Ovary (tissue), 9 donors: ENCODE measurements around the gene SLC25A28. TPM values are rescaled to one million over a fixed set of nuclear protein-coding genes. Genes with fewer than 3 reads are reported as not detected.

Experiments
- DNase-seq, 5 donors: peaks; one replicate each; pipeline ENCODE4 v3.0.0-alpha.2; 2019 to 2020
- H3K27ac ChIP-seq, 2 donors: fragments of 200-600 bp; one replicate each; pipeline versions ENCODE4 v1.5.1 to v1.8.0; 2019 to 2022
- H3K27me3 ChIP-seq: fragments of 200-600 bp; one replicate; pipeline ENCODE4 v1.8.0; 2022
- H3K36me3 ChIP-seq: fragments of 200-600 bp; sonication (generic); one replicate; pipeline ENCODE4 v1.5.1; 2019
- H3K4me1 ChIP-seq: one replicate; pipeline ENCODE4 v1.8.1; 2013; ENCODE audit warnings: mild to moderate bottlenecking, moderate library complexity; ENCODE audit not compliant: insufficient read depth
- H3K4me3 ChIP-seq: fragments of 200-600 bp; sonication (generic); one replicate; pipeline ENCODE4 v1.5.1; 2017
- H3K9me3 ChIP-seq, 2 donors: fragments of 200-600 bp in 1 of 2; sonication (generic) in 1 of 2; one replicate each; pipeline versions ENCODE4 v1.5.1 to v1.8.1; 2013 to 2019; ENCODE audit warnings: mild to moderate bottlenecking in 1 of 2, moderate library complexity in 1 of 2
- EP300 ChIP-seq: sonication (generic); formaldehyde crosslinking; IDR thresholded peaks from one replicate; pipeline ENCODE4 v1.6.1; 2017; ENCODE audit warnings: antibody characterized with exemption
- POLR2A ChIP-seq: fragments of 450-650 bp; IDR thresholded peaks from one replicate; pipeline ENCODE4 v1.6.1; 2017; ENCODE audit warnings: antibody characterized with exemption, mild to moderate bottlenecking, moderate library complexity
- WGBS, 3 donors: extraction: QIAGEN DNeasy Blood & Tissue Kit in 1 of 3; methylation state at CpG; one replicate each; pipeline versions ENCODE4 v1.1.5 to v1.1.7; 2013 to 2017; 5-methylcytosine and 5-hydroxymethylcytosine counted together
- intact Hi-C, 4 donors: fragments of 100-400 bp; cut with DNase I; formaldehyde crosslinking; loops; one replicate each; pipeline versions ENCODE4 v1.11.0 to v1.15.1; 2022 to 2023
- polyA plus RNA-seq, 2 donors: library from polyadenylated mRNA; stranded (reverse); fragments of 200-250 nt in 1 of 2; fragments of 350-450 nt in 1 of 2; fragmentation: Illumina TruSeq in 1 of 2; extraction: RNeasy Lipid Tissue Mini Kit (QIAGEN cat#74804) in 1 of 2; gene quantifications; one replicate each; pipeline ENCODE4 v1.2.3, GENCODE V29; 2013 to 2014
- total RNA-seq, 7 donors: library from RNA; depleted of rRNA in 2 of 7; stranded (reverse); fragments of >200 nt in 2 of 7; fragmentation: NEBNext Ultra II Directional in 3 of 7; extraction: Animal tissue kit (Norgen Biotek cat#: 25700) in 3 of 7; gene quantifications; one replicate each; pipeline versions ENCODE4 v1.1.0 to v1.2.4, GENCODE V29; 2016 to 2023
- TF ChIP-seq, protein P1 (sequence below), 3 donors: fragments of 450-650 bp in 2 of 3; fragments of 200-600 bp in 1 of 3; IDR thresholded peaks; one replicate each; pipeline versions ENCODE4 v1.5.1 to v1.8.0; 2016 to 2022; ENCODE audit warnings: antibody characterized with exemption in 3 of 3, mild to moderate bottlenecking in 1 of 3
- donor health status: DM: no; HTN: no; CAD: no; lungs with moderate emphysema.
- donor health status: DM: no; HTN: no; CAD: no.
- donor health status: Bipolar disorder and iron deficiency.
- donor health status: DM: yes; HTN: yes; CAD: no.
- donor health status: DM: no; HTN: no; CAD: no.
- donor health status: DM: yes; HTN: yes; CAD: no.

The SLC25A28 gene
- total and polyA plus RNA-seq, 9 donors: 19.6 to 86.1 (median 46.0) TPM

DNA sequence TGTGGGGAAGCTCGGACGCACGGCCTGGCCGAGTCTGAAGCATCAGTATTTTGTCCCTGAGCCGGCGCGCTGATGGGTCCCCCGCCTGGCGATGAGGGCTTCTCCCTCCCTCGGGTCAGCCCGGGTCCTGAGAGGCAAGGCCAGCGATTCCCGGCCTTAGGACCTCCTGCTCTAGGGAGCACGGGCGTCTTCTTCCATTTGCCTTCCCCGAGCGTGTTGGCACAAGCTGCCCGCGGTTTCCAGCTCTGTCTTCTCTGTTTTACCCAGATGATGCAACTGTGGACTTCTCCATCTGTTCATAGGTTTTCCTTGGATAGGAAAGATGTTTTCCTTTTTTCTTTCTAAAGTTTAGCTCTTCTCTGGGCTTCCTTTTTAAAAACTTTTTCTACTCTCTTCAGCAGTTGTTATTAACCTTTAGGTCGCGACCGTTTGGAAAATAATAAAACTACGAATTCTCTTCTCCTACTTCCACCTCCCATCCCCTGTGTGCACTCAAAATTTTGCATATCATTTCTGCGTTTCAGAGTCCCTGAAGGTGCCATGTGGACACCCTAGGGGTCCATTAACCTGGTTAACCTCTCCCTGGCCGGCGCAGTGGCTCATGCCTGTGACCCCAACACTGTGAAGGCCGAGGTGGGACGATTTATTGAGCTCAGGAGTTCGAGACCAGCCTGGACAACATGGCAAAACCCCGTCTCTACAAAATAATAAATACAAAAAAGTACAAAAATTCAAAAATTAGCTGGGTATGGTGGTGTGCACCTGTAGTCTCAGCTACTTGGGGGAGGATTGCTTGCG lies 1.4 kb upstream of the SLC25A28 start:
- peak; percentile 16 to 50 (median 44) for DNase-seq
- no peaks in the 10 kb centered on the region for H3K27me3 ChIP-seq
- no peaks in the 10 kb centered on the region for H3K9me3 ChIP-seq
- peak overlapping the region; percentile 88 for H3K4me3 ChIP-seq
- no peaks in the 10 kb centered on the region for H3K36me3 ChIP-seq
- peak overlapping the region; percentile 83 to 99 for H3K27ac ChIP-seq
- intact Hi-C loops: loop anchor here in 2 of 4 donors (2.0 to 10.0 kb wide), 3 partner anchors 113 to 191 kb away; partner anchors contain the start of genes GOT1 (in 2 of the 2), COX15 (in 1 of the 2) and CUTC (in 1 of the 2)
- 11 to 15% (median 13%) methylated on average over 31 of the region's 31 CpGs for WGBS, 3 donors
- H3K4me1 ChIP-seq: peaks cover 5% of the 10 kb centered on the region
- TF ChIP-seq, protein P1, sequence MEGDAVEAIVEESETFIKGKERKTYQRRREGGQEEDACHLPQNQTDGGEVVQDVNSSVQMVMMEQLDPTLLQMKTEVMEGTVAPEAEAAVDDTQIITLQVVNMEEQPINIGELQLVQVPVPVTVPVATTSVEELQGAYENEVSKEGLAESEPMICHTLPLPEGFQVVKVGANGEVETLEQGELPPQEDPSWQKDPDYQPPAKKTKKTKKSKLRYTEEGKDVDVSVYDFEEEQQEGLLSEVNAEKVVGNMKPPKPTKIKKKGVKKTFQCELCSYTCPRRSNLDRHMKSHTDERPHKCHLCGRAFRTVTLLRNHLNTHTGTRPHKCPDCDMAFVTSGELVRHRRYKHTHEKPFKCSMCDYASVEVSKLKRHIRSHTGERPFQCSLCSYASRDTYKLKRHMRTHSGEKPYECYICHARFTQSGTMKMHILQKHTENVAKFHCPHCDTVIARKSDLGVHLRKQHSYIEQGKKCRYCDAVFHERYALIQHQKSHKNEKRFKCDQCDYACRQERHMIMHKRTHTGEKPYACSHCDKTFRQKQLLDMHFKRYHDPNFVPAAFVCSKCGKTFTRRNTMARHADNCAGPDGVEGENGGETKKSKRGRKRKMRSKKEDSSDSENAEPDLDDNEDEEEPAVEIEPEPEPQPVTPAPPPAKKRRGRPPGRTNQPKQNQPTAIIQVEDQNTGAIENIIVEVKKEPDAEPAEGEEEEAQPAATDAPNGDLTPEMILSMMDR (IDR thresholded peaks at IDR 0.05): no peak
- TF ChIP-seq POLR2A (peak; percentile 81), EP300 (peak; percentile 23)

DNA sequence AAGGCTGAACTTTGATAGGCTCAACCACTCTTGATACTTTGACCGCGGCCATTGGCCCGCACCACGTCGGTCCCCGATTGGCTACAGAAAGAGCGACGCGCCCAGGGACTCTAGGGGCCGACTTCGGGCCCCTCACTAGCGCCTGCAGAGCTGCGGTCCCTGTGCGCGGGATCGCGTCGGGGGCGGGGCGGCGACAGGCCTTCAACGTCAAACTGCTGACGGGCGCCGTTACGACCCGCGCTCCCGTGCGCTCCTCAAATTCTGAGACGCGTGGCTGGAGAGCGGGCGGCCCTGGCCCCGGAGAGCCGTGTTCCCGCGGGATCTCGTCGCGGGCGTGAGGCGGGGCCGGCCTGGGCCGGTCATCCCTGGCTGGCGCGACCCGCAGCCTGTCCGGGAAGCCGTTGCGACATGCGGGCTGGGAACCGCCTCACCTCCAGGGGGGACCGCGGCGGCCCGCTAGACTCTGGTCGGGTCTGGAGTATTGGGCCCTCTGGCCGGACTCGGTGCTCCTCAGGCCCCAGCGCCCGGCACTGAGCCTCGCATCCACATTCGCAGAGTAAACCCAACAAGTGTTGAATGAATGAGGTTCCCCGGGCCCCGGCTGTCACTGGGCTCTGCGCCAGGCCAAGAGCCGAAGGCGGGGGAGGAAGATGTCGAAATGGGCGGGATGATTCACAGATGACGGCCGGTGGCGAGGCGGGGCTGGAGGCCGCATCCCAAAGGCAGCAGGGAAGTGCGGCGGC lies 643 bp upstream of the SLC25A28 start:
- intact Hi-C loops: loop anchor here in 2 of 4 donors (2.0 to 10.0 kb wide), 3 partner anchors 114 to 190 kb away; partner anchors contain the start of genes GOT1 (in 2 of the 2), COX15 (in 1 of the 2) and CUTC (in 1 of the 2)
- peaks cover 7% of the 10 kb centered on the region for H3K4me1 ChIP-seq
- H3K27ac ChIP-seq: peak overlapping the region; percentile 83 to 99
- H3K9me3 ChIP-seq: no peaks in the 10 kb centered on the region
- peak; percentile 95 to 97 (median 96) for DNase-seq
- 0 to 1% (median 0%) methylated on average over 29 to 78 of the region's 78 CpGs for WGBS, 3 donors
- H3K4me3 ChIP-seq: peak overlapping the region; percentile 88
- TF ChIP-seq EP300: peak; percentile 90
- peak; percentile 64 for TF ChIP-seq POLR2A
- TF ChIP-seq, protein P1 (IDR thresholded peaks at IDR 0.05): no peak
- no peaks in the 10 kb centered on the region for H3K36me3 ChIP-seq
- H3K27me3 ChIP-seq: no peaks in the 10 kb centered on the region

DNA sequence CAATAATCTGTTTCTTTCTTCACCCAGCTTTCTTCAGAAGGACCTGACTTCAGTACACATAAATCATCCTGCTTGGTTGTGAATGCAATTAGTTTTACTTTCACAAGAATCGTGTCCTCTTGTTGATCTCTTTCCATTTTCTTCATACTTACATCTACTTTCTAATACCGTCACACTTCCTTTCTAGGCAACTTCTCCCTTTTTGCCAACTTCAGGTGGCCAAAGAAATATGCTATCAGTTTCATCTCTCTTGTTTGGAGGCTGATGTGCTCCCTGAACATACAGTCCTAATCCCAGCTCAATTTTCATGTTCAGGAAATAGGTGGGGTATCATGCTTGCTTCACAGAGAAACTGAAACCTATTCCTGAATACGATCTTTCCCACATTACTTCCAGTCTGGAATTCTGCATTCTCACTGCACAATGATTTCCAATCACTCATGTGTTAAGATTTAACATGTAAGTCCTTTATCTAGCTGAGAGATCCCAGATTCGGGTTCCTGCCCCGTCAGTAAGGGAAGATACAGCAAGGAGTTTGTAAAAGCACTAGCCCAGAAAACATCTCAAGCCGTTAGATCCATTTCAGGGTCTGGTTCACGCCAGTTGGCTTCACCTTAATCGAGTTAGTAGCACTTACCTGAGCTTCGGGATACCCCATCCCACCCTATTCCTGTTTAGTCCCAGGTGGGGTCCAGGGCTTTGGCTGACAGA lies 994 bp downstream of the SLC25A28 start:
- H3K27ac ChIP-seq: peak overlapping the region; percentile 81 to 99
- intact Hi-C loops: loop anchor here in 2 of 4 donors (10.0 kb wide), 2 partner anchors 184 to 224 kb away; partner anchors contain the start of gene GOT1 (in 1 of the 2)
- TF ChIP-seq POLR2A (no peak), EP300 (no peak)
- TF ChIP-seq, protein P1 (IDR thresholded peaks at IDR 0.05): no peak
- no peak for DNase-seq
- 1 to 2% (median 1%) methylated on average over 9 of the region's 9 CpGs for WGBS, 3 donors
- no peaks in the 10 kb centered on the region for H3K27me3 ChIP-seq
- H3K9me3 ChIP-seq: no peaks in the 10 kb centered on the region
- no peaks in the 10 kb centered on the region for H3K36me3 ChIP-seq
- H3K4me3 ChIP-seq: peak overlapping the region; percentile 92
- peaks cover 7% of the 10 kb centered on the region for H3K4me1 ChIP-seq

DNA sequence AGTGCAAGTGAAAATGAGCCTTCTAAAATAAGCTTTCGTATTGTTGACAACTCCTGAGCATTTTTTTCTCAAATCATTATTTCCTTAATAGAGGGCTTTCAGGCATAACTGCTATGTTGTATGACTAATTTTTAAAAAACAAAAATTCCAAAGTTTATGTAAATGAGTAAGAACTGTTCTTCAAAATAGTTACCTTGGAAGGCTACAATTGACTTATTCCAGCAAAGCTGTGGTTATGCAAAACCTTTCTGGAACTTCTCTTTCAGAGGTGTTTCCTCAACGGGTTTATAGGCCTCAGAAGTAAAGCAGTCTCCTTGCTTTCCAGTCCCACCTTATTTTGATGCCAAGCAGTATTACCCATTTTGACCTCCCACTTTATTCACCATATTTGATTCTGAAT lies 2.5 kb downstream of the SLC25A28 start:
- no peak overlapping the region for H3K27ac ChIP-seq
- no peaks in the 10 kb centered on the region for H3K27me3 ChIP-seq
- no peak for DNase-seq
- TF ChIP-seq, protein P1 (IDR thresholded peaks at IDR 0.05): no peak
- TF ChIP-seq EP300 (no peak), POLR2A (no peak)
- intact Hi-C loops: loop anchor here in 2 of 4 donors (10.0 kb wide), 2 partner anchors 183 to 223 kb away; partner anchors contain the start of gene GOT1 (in 1 of the 2)
- H3K9me3 ChIP-seq: no peaks in the 10 kb centered on the region
- H3K36me3 ChIP-seq: no peaks in the 10 kb centered on the region
- H3K4me3 ChIP-seq: no peak overlapping the region
- WGBS, 3 donors: 35 to 49% (median 44%) methylated on average over 2 of the region's 2 CpGs
- peaks cover 7% of the 10 kb centered on the region for H3K4me1 ChIP-seq
